Measurements from ENCODE around the gene TRPM2.

GRCh38 chr21:44330698-44331097, 22.7 kb upstream of the TRPM2 start:
- TF ChIP-seq EZH2 (IDR thresholded peaks at IDR 0.05; ENCODE audit: borderline replicate concordance, low read depth, low read length, severe bottlenecking) = no peak
- TF ChIP-seq, protein P1, sequence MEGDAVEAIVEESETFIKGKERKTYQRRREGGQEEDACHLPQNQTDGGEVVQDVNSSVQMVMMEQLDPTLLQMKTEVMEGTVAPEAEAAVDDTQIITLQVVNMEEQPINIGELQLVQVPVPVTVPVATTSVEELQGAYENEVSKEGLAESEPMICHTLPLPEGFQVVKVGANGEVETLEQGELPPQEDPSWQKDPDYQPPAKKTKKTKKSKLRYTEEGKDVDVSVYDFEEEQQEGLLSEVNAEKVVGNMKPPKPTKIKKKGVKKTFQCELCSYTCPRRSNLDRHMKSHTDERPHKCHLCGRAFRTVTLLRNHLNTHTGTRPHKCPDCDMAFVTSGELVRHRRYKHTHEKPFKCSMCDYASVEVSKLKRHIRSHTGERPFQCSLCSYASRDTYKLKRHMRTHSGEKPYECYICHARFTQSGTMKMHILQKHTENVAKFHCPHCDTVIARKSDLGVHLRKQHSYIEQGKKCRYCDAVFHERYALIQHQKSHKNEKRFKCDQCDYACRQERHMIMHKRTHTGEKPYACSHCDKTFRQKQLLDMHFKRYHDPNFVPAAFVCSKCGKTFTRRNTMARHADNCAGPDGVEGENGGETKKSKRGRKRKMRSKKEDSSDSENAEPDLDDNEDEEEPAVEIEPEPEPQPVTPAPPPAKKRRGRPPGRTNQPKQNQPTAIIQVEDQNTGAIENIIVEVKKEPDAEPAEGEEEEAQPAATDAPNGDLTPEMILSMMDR (IDR thresholded peaks at IDR 0.05; ENCODE audit: borderline replicate concordance, extremely low read depth, low read length, poor library complexity, severe bottlenecking) = no peak

Data from DND-41 (cell line).